ENCODE data around the gene APEH.
"Not testable (repeated sequence)": the region's sequence is repeated elsewhere in the genome, so short reads cannot be mapped to it uniquely, and the experiment has no call there.

APEH gene

DNA sequence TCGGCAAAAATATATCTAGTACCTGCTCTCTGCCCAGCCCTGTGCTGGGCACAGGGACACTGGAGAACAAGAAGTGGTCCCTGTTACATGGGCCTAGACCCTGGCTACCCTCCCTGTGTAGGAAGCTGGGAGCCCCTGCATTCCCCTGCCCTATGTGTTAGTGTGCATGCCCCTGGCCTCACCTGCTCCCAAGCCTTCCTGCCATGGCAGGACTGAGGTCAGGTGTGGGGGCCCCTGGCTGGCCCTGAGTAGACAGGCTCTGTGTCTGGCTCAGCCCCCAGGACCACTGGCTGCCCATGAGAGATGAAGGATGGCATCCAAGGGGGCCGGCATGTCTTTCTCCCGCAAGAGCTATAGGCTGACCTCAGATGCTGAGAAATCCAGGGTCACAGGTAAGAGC is 16.7 kb downstream of the APEH start:
- DNase-seq (ENCODE audit: low read depth): not testable (repeated sequence)

DNA sequence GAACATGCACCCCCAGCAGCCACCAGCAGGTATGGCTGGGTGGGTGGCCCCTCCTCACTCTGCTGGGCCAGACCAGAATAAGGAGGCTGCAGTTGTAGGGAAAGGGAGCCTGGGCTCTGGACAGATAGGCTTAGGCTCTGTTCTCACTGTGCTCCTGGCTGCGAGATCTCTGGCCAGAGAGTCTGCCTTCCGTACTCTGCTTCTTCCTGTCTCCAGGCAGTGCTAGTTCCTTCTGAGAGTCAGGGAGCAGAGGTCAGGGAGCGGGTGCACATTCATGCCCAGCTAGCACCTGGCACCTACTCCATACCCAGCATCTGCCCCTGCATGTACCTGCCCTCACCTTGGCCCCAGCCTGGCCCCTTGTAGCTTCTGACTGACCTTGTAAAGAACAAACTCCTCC is 17.3 kb downstream of the APEH start:
- DNase-seq (ENCODE audit: low read depth): not testable (repeated sequence)

DNA sequence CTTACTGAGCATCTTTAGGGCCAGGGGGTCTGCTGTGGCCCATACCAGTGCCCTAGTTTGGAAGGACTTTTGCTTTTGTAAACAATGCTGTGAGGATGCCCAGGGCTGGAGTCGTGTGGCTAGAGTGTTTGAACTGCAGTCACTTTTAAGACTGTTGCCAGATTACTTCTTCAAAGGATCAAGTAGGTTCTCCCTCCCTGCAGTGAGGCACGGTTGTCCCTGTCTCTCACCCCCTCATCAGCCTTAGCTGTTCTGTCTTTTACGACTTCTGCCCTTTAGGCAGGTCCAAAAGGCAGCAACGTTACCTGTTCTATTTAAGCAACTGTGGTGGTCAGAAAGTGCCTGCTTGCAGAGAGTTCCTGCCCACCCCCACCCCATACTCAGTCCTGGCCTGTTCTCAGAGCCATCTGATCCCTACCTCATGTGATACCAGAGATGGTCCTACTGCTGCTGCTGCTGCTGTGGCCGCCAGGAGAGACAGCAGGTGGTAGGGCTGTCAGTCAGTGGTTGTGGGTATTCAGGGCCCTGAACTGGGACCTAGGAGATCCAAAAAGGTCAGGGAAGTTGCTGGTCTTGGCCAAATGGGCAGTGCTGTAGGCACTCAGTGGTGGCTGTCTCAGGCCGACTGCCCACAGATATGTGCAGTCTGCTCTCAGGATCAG is 20.4 kb downstream of the APEH start:
- DNase-seq (ENCODE audit: low read depth): not testable (repeated sequence)

DNA sequence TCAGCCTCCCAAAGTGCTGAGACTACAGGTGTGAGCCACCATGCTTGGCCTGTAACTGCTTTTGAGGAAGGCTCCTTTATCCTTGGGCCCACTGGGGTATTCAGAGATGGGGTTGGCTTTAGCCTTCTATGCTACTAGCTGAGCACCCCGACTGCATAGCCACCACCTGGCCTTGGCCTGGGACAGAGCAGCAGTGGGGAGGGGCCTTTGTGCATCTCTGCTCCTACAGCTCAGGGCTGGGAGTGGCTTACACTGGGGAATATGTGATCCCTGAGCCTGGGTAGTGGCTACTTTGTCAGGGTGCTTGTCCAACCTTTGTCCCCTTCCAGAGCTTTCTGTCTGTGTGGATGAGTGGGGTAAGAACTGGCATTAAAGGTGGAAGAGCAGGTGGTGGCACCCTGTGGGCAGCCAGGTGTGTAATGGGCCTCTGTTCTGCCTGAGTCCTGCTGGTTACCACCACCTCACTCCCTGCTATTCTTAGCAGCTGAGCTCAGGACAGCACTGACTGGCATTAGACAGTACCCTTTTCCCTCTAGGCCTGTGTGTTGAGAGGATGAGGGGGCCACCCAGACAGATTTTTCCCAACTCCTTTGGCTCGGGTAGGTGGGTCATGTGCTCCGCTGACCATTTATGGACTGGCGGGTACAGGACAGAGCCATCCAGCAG is 21.3 kb downstream of the APEH start:
- DNase-seq (ENCODE audit: low read depth): not testable (repeated sequence)

DNA sequence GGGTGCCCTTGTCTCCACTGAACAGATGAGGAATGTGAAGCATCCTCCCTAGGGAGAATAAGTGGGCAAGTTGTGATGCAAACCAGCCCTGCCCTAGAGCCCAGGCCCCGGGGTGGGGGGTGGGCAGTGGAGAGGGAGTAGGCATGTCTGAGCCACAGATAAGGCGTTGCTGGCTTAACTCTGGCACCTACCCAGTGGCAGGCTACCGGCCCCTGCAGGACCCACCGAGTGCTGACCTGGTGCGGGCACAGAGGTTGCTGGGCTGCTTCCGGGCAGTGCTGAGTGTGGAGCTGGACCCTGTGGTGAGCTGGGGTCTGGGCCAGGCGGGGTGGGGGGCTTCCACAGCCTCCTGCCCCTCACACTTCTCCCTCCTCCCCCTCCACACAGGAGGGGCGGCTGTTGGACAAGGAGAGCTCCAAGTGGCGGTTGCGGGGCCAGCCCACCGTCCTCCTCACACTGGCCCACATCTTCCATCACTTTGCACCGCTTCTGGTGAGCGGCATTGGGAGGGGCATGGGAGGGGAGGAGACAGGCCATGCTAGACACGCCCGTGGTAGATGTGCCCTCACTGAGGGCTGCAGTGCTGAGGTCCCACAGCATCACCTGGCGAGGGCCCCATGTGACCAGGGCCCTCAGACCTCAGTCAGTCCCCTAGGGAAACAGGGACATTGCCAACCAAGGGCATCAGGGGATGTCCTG is 25.3 kb downstream of the APEH start:
- no peak for DNase-seq (ENCODE audit: low read depth)

DNA sequence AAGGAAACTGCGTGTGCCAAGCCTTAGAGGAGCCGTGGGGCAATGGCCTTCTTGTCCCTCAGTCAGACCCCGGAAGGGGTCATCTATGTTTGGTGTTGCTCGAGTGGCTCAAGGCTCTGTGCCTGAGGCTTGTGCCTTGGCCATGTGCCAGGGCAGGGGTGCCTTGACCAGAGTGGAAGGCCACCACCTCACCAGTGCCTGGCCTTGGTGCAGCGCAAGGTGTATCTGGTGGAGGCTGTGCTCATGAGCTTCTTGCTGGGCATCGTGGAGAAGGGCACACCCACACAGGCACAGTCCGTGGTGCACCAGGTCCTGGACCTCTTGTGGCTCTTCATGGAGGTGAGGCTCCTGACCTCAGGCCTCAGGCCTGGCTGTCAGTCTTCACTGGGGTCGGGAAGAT is 25.9 kb downstream of the APEH start:
- DNase-seq (ENCODE audit: low read depth): no peak

DNA sequence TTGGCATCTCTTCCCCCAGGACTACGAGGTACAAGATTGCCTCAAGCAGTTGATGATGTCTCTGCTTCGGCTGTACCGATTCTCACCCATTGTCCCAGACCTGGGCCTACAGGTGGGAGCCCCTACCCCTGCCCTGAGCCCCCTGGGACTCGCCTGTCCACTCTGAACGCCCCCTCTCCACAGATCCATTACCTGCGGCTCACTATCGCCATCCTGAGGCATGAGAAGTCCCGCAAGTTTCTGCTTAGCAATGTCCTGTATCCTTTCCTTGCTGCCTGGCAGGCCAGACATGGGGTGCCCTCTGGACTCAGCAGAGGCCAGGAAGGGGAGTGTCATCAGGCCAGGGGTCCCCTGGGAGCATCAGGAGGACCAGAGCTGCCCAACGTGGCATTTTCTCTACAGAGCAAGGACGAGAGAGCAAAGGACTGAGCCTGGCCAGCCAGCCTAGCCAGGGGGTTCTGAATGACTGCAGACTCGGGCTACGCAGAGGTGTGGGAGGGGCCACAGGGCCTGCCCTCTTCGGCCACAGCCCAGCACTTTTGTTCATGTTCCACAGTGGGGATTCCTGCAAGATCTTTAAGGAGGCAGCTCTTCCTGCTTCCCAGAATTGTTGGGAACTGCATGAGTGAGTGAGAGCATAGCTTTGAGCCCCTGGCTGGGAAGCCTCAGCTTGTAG is 26.4 kb downstream of the APEH start:
- DNase-seq (ENCODE audit: low read depth): no peak

DNA sequence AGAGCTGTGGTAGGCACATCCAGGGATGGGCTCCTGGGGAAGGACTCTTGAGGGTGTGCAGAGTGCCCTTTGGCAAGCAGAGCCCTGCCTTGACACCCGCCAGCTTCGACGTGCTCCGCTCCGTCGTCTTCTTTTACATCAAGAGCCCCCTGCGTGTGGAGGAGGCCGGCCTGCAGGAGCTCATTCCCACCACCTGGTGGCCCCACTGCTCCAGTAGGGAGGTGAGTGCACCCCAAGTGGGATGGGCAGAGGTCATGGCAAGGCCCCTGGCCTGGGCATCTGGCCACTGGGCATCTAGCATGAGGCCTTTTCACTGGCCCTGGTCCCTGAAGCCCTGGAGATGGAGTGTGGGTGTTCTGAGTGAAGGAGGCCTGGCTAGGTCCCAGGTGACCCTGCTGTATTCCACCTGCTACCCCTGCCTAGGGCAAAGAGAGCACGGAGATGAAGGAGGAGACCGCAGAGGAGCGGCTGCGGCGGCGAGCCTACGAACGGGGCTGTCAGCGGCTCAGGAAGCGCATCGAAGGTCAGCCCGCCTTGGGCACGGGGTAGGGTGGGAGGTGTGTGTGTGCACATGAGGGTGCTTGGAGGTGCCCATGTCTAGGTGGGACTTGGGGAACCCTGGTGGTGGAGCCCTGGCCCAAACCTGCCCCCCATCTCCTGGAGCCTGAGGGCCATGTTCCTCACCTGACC is 27.4 kb downstream of the APEH start:
- no peak for DNase-seq (ENCODE audit: low read depth)

DNA sequence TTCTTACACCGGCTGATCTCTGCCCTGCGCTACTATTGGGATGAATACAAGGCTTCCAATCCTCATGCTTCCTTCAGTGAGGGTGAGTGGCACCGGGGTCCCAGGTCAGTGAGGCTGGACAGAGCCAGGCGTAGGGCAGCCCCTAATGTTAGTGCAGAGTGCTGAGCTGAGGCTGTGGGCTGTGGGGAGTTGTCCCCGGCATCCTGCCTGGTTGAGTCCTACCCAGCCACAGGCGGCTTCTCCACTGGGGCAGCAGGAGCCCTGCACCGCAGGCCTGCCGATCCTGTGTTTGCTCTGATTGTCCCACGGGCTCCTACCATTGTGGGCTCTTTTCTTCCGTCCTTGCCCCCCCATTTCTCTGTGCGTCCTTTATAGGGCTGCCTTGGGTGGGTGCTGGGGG is 28.5 kb downstream of the APEH start:
- DNase-seq (ENCODE audit: low read depth): no peak

DNA sequence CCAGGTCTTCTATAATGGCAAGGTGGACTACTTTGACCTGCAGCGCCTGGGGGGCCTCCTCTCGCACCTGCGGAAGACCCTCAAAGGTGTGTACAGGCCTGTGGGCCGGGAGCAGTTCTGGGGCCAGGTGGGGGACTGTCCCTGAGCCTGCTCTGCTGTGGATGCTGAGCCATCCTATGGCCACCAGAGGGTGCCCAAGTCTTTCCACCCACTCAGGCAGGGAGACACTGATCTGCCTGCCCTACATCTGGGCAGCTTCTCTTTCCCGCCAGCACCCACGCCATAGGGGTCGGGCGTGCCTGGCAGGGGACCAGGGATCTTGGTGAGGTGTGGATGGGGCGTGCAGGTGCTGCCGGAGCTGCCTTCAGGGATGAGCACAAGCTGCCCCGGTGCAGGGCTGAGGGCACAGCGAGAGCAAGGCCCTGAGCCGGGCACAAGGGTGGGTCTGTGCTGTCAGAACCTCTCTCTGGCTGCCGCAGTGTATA is 29.3 kb downstream of the APEH start:
- no peak for DNase-seq (ENCODE audit: low read depth)

DNA sequence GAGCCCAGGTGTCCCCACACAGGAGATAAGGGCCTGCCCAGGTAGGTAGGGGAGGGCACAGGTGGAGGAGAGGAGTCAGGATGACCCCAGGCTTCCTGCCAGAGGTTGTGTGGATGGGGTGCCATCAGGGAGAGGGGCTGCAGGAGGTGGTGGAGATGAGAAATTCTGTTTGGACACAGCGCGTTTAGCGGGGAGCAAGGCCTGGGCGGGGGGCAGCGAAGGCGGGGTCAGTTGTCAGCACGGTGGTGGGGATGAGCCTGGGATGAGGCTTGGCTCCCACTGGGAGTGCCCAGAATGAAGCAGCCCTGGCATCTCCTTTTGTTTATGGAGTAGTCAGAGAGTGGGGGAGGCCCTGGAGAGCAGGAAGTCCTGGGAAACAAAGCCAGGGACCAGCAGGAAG is 29.8 kb downstream of the APEH start:
- DNase-seq (ENCODE audit: low read depth): no peak

DNA sequence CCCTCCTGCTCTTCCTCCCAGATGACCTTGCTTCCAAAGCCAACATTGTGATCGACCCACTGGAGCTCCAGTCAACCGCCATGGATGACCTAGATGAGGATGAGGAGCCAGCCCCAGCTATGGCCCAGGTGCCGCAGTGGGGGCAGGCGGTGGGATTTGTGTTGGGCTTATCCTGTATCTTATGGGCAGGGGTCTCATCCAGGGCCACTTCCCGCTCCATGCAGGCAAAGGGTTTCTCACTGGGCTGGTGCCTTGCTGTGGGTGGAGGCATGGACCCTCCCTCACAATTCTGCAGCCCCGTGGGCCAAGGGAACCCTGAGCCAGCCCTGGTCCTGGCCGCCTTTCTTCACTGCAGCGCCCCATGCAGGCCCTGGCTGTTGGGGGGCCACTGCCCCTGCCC is 30.5 kb downstream of the APEH start:
- no peak for DNase-seq (ENCODE audit: low read depth)

DNA sequence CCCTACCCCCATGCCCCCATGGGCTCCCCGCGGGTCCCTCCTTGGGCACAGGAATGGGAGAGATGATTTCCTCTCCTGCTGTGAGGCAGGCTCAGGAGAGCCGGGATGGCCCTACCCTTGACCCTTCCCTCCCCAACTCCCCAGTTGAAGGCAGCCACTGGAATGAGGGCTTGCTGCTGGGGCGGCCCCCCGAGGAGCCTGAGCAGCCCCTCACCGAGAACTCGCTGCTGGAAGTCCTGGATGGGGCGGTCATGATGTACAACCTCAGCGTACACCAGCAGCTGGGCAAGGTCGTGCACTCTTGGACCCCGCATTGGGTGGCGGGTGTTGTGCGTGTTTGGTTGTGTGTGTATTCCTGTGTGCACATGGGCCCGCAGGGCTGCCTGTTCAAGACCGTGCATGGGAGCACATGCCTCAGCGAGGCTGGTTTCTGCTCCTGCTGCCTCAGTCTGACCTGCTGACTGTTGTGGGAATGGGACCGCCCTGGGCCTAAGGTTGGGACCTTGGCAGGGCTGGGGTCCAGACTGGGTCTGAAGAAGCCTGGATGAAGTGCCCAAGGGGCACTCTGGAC is 31.3 kb downstream of the APEH start:
- DNase-seq (ENCODE audit: low read depth): no peak

DNA sequence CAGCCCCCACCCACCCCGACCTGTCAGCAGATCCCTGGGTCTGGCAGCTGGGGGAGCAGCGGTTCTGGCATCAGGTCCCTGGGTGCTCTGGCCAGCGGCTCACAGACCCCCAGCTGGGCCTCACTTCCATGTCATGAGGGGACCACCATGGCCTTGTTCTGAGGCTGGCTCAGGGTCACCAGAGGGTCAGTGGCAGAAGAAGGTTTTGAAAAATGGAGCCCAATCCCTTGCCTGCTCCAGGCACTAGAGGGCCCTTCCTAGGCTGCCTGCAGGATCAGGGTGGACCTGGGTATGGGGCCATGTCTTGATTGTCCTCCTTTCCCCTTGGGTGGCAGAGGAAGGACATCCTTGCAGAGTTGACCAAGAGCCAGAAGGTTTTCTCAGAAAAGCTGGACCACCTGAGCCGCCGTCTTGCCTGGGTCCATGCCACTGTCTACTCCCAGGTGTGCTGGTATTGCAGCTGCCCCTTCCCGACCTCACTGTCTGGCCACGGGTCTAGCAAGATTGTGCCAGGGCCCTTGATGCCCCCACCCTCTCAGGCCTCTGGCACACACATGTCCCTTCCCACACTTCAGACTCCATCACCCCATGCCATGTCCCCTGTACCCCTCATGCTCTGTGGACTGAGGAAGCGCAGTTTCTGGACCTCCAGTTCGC is 32.4 kb downstream of the APEH start:
- no peak for DNase-seq (ENCODE audit: low read depth)

DNA sequence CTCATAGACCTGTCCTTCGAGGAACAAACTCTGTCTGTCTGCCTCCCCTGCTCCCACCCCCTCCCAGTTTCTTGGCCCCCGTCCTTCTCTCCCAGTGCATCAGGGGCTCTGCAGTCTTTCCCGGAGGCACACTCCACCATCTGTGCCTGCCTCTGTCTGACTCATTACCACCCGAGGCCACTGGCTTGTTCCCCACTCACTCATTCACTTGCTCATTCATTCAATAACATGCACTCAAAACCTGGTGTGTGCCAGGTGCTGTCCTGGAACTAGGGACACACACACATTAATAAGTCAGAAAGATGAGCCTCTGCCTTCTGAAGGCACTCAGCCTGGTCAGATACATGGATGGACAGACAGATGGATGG is 32.9 kb downstream of the APEH start:
- DNase-seq (ENCODE audit: low read depth): no peak

DNA sequence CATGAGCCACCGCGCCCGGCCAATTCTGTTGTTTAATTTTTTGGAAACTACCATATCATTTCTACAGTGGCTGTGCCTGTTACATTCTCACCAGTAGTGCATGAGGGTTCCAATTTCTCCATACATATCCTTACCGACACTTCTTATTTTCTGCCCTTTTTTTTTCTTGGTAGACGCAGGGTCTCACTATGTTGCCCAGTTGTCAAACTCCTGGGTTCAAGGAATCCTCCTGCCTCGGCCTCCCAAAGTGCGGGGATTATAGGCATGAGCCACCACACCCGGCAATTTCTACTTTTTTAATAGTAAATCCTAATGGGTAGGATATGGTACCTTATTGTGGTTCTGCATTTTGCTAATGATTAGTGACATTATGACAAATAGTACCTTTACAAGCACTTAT is 35.7 kb downstream of the APEH start:
- no peak for DNase-seq (ENCODE audit: low read depth)

DNA sequence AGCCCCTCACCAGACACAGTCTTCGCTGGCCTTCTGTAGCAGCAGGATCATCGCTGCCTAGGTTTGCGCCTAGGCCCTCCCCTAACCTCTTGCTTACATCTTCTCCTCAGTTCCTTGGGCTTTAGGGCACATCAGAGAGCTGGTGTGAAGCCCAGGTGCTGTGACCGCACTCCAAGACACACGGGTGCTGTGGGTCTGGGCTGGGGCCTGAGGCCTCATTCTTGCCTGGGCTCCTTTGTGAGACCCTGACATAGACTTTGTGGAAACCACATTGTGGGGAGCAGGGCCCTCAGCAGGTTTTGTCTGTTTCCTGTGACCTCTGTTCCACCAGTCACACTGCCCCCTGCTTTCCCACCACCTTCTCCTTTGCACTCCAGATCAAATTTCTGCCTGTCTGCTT is 37.3 kb downstream of the APEH start:
- DNase-seq (ENCODE audit: low read depth): no peak

DNA sequence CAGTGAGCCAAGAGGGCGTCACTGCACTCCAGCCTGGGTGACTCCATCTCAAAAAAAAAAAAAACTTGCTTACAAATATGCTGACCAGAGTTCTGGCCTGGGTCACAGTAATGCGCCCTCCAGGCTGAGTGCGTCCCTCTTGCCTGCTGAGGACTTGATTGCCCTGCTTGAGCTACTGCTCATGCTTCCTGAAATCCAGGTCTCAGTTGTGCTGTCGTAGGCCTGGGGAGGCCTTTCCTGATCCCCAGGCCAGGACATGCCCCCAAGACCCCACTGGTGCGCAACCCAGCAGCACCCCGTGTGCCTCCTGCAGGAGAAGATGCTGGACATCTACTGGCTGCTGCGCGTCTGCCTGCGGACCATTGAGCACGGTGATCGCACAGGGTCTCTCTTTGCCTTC is 38.0 kb downstream of the APEH start:
- no peak for DNase-seq (ENCODE audit: low read depth)

DNA sequence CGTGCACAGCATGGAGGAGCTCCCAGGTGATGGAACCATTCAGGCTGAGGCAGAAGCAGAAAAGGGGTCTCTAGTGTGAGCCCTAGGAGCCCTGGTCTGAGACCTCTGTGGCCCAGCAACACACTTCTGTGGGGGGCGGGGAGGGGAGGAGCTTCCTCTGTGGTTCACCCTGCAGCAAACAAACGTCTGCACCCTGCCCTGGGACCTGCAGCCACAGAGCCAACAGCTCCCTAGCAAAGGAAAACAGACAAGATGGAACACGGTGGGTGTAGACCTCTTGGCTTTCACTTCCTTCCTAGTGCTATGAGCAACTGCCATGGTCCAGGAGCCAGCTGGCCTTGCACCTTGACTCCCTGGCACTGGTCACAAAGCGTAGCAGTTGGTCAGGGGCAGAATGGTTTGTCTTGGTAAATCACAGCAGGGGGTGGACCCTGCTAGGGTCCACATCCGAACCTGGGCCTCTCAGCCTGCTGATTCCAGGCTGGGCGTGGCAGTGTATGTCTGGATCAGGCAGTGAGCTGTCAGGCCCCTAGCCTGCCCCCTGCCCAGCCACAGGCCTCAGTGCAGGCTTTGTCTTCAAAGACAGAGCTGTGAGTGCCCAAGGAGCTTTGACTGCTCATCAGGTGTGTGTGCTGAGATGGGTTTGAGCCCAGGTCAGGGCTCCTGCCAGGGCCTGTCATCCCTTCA is 38.6 kb downstream of the APEH start:
- no peak for DNase-seq (ENCODE audit: low read depth)

DNA sequence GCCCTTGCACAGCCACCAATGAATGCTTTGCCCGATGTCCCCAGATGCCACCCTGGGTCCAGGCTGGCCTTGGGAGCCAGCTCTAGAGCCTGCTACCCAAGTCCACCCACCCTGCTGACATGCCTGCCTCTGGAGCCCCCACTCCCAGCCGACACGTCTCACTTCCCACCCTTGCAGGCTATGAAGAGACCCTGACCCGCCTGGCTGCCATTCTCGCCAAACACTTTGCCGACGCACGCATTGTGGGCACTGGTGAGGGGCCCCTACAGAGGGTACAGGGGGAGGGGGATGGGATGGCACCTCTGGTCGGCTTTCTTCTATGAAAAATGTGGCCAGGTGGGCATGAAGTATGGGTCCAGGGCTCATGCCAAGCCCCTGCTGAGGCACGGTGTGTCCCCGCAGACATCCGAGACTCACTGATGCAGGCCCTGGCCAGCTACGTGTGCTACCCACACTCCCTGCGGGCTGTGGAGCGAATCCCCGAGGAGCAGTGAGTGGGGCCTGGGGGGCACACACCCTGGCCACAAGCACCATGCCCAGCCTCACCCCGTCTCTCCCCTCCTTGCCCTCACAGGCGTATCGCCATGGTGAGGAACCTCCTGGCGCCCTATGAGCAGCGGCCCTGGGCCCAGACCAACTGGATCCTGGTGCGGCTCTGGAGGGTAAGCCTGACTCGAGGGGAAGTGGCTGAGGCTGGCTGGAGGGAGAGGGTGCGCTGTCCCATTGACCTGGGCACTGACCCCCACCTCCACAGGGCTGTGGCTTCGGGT is 39.4 kb downstream of the APEH start:
- DNase-seq (ENCODE audit: low read depth): no peak

All from non-pigmented ciliary epithelial cell (primary cell).